ENCODE measurements around the gene NOL3. TPM values are rescaled to one million over a fixed set of nuclear protein-coding genes. Genes with fewer than 3 reads are reported as not detected.

Gene NOL3
- total RNA-seq, 1 donor from 2014 or later = 8.8 TPM

GRCh38 chr16:67149276-67150046, 20.9 kb upstream of the NOL3 start:
- peaks cover 9% of the 10 kb centered on the region for H3K36me3 Mint-ChIP-seq (ENCODE audit: unreplicated experiment)
- H3K27ac Mint-ChIP-seq (ENCODE audit: unreplicated experiment) = no peak overlapping the region
- peaks cover 3% of the 10 kb centered on the region for H3K4me1 Mint-ChIP-seq (ENCODE audit: low read depth, unreplicated experiment)
- TF ChIP-seq CTCF (IDR thresholded peaks at IDR 0.05; ENCODE audit: partially characterized antibody, unreplicated experiment) = no peak
- H3K27me3 Mint-ChIP-seq (ENCODE audit: unreplicated experiment) = peaks cover 24% of the 10 kb centered on the region
- no peak overlapping the region for H3K4me3 Mint-ChIP-seq (ENCODE audit: unreplicated experiment)
- H3K9me3 Mint-ChIP-seq (ENCODE audit: unreplicated experiment) = peaks cover 3% of the 10 kb centered on the region
- DNase-seq = no peak

GRCh38 chr16:67150047-67150832, 20.1 kb upstream of the NOL3 start:
- peaks cover 3% of the 10 kb centered on the region for H3K4me1 Mint-ChIP-seq (ENCODE audit: low read depth, unreplicated experiment)
- peaks cover 3% of the 10 kb centered on the region for H3K9me3 Mint-ChIP-seq (ENCODE audit: unreplicated experiment)
- H3K36me3 Mint-ChIP-seq (ENCODE audit: unreplicated experiment) = peaks cover 9% of the 10 kb centered on the region
- peak; percentile 67 for DNase-seq
- no peak overlapping the region for H3K4me3 Mint-ChIP-seq (ENCODE audit: unreplicated experiment)
- peaks cover 24% of the 10 kb centered on the region for H3K27me3 Mint-ChIP-seq (ENCODE audit: unreplicated experiment)
- peak; percentile 60 for TF ChIP-seq CTCF (IDR thresholded peaks at IDR 0.05; ENCODE audit: partially characterized antibody, unreplicated experiment)
- no peak overlapping the region for H3K27ac Mint-ChIP-seq (ENCODE audit: unreplicated experiment)

- TF ChIP-seq CTCF (IDR thresholded peaks at IDR 0.05; ENCODE audit: partially characterized antibody, unreplicated experiment) = no peak
- Mint-ChIP-seq H3K36me3 (ENCODE audit: unreplicated experiment) (peaks cover 9% of the 10 kb centered on the region), H3K4me1 (ENCODE audit: low read depth, unreplicated experiment) (peaks cover 3% of the 10 kb centered on the region), H3K9me3 (ENCODE audit: unreplicated experiment) (peaks cover 3% of the 10 kb centered on the region), H3K27ac (ENCODE audit: unreplicated experiment) (no peak within 1 kb of the TSS), H3K27me3 (ENCODE audit: unreplicated experiment) (peaks cover 24% of the 10 kb centered on the region), H3K4me3 (ENCODE audit: unreplicated experiment) (peak within 1 kb of the TSS; percentile 67)
- peak; percentile 41 for DNase-seq
Observed at GRCh38 chr16:67150833-67151396, 19.4 kb upstream of the NOL3 start, which contains the start of gene B3GNT9. B3GNT9 (minus strand) TSS chr16:67150998; CDS start chr16:67150485, 513 bp downstream.

- H3K9me3 Mint-ChIP-seq (ENCODE audit: unreplicated experiment) = peaks cover 3% of the 10 kb centered on the region
- TF ChIP-seq CTCF (IDR thresholded peaks at IDR 0.05; ENCODE audit: partially characterized antibody, unreplicated experiment) = no peak
- peaks cover 9% of the 10 kb centered on the region for H3K36me3 Mint-ChIP-seq (ENCODE audit: unreplicated experiment)
- DNase-seq = no peak
- H3K27ac Mint-ChIP-seq (ENCODE audit: unreplicated experiment) = no peak overlapping the region
- H3K27me3 Mint-ChIP-seq (ENCODE audit: unreplicated experiment) = peaks cover 29% of the 10 kb centered on the region
- H3K4me1 Mint-ChIP-seq (ENCODE audit: low read depth, unreplicated experiment) = peaks cover 3% of the 10 kb centered on the region
- H3K4me3 Mint-ChIP-seq (ENCODE audit: unreplicated experiment) = peak overlapping the region; percentile 67
Observed at GRCh38 chr16:67151431-67152097, 18.8 kb upstream of the NOL3 start.
